Measurements from ENCODE around the gene MOB3B.

- TF ChIP-seq, protein P1, sequence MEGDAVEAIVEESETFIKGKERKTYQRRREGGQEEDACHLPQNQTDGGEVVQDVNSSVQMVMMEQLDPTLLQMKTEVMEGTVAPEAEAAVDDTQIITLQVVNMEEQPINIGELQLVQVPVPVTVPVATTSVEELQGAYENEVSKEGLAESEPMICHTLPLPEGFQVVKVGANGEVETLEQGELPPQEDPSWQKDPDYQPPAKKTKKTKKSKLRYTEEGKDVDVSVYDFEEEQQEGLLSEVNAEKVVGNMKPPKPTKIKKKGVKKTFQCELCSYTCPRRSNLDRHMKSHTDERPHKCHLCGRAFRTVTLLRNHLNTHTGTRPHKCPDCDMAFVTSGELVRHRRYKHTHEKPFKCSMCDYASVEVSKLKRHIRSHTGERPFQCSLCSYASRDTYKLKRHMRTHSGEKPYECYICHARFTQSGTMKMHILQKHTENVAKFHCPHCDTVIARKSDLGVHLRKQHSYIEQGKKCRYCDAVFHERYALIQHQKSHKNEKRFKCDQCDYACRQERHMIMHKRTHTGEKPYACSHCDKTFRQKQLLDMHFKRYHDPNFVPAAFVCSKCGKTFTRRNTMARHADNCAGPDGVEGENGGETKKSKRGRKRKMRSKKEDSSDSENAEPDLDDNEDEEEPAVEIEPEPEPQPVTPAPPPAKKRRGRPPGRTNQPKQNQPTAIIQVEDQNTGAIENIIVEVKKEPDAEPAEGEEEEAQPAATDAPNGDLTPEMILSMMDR (IDR thresholded peaks at IDR 0.05): no peak
- no peak for TF ChIP-seq EZH2 (IDR thresholded peaks at IDR 0.05)
Measured at GRCh38 chr9:27467486-27467885, 62.1 kb downstream of the MOB3B start.
